ENCODE measurements around the gene NID2.

NID2 gene

GRCh38 chr14:52079239-52079959 lies 10.5 kb upstream of the NID2 start:
- no peaks in the 10 kb centered on the region for H3K9me3 ChIP-seq (replicated peaks; ENCODE audit: low read length)
- peak overlapping the region; percentile 31 for H3K4me3 ChIP-seq (ENCODE audit: low read length)
- H3K27me3 ChIP-seq (ENCODE audit: control insufficient read depth, insufficient read depth, low read length) = no peaks in the 10 kb centered on the region
- H3K36me3 ChIP-seq (ENCODE audit: insufficient read depth, low read length) = no peaks in the 10 kb centered on the region
- peaks cover 72% of the 10 kb centered on the region for H3K4me1 ChIP-seq (ENCODE audit: control insufficient read depth, insufficient read depth, low read length)
- peak overlapping the region; percentile 59 for H3K4me2 ChIP-seq (ENCODE audit: low read length)
- H3K9ac ChIP-seq (ENCODE audit: low read depth, low read length) = peak overlapping the region; percentile 71

GRCh38 chr14:52078721-52079120 lies 9.9 kb upstream of the NID2 start:
- H3K4me3 ChIP-seq (ENCODE audit: low read length) = no peak overlapping the region
- H3K27me3 ChIP-seq (ENCODE audit: control insufficient read depth, insufficient read depth, low read length) = no peaks in the 10 kb centered on the region
- H3K9ac ChIP-seq (ENCODE audit: low read depth, low read length) = peak overlapping the region; percentile 71
- H3K4me1 ChIP-seq (ENCODE audit: control insufficient read depth, insufficient read depth, low read length) = peaks cover 79% of the 10 kb centered on the region
- H3K4me2 ChIP-seq (ENCODE audit: low read length) = peak overlapping the region; percentile 59
- H3K9me3 ChIP-seq (replicated peaks; ENCODE audit: low read length) = no peaks in the 10 kb centered on the region
- no peaks in the 10 kb centered on the region for H3K36me3 ChIP-seq (ENCODE audit: insufficient read depth, low read length)

- H3K9me3 ChIP-seq (replicated peaks; ENCODE audit: low read length) = no peaks in the 10 kb centered on the region
- H3K4me3 ChIP-seq (ENCODE audit: low read length) = peak overlapping the region; percentile 10
- H3K36me3 ChIP-seq (ENCODE audit: insufficient read depth, low read length) = no peaks in the 10 kb centered on the region
- peaks cover 85% of the 10 kb centered on the region for H3K4me1 ChIP-seq (ENCODE audit: control insufficient read depth, insufficient read depth, low read length)
- no peaks in the 10 kb centered on the region for H3K27me3 ChIP-seq (ENCODE audit: control insufficient read depth, insufficient read depth, low read length)
- no peak overlapping the region for H3K4me2 ChIP-seq (ENCODE audit: low read length)
- H3K9ac ChIP-seq (ENCODE audit: low read depth, low read length) = peak overlapping the region; percentile 71
Observed at GRCh38 chr14:52078095-52078531, 9.3 kb upstream of the NID2 start.

GRCh38 chr14:52077256-52077979 lies 8.6 kb upstream of the NID2 start:
- Histone ChIP-seq H3K4me3 (ENCODE audit: low read length) (peak overlapping the region; percentile 10), H3K4me1 (ENCODE audit: control insufficient read depth, insufficient read depth, low read length) (peaks cover 92% of the 10 kb centered on the region), H3K9ac (ENCODE audit: low read depth, low read length) (peak overlapping the region; percentile 71), H3K27me3 (ENCODE audit: control insufficient read depth, insufficient read depth, low read length) (no peaks in the 10 kb centered on the region), H3K4me2 (ENCODE audit: low read length) (no peak overlapping the region), H3K36me3 (ENCODE audit: insufficient read depth, low read length) (no peaks in the 10 kb centered on the region), H3K9me3 (replicated peaks; ENCODE audit: low read length) (no peaks in the 10 kb centered on the region)

- Histone ChIP-seq H3K4me2 (ENCODE audit: low read length) (peak overlapping the region; percentile 28), H3K9me3 (replicated peaks; ENCODE audit: low read length) (no peaks in the 10 kb centered on the region), H3K4me1 (ENCODE audit: control insufficient read depth, insufficient read depth, low read length) (peaks cover 96% of the 10 kb centered on the region), H3K9ac (ENCODE audit: low read depth, low read length) (peak overlapping the region; percentile 20), H3K4me3 (ENCODE audit: low read length) (no peak overlapping the region), H3K36me3 (ENCODE audit: insufficient read depth, low read length) (no peaks in the 10 kb centered on the region), H3K27me3 (ENCODE audit: control insufficient read depth, insufficient read depth, low read length) (no peaks in the 10 kb centered on the region)
Observed at GRCh38 chr14:52076334-52076733, 7.5 kb upstream of the NID2 start.

GRCh38 chr14:52075371-52075770 lies 6.5 kb upstream of the NID2 start:
- Histone ChIP-seq H3K9ac (ENCODE audit: low read depth, low read length) (peak overlapping the region; percentile 20), H3K4me3 (ENCODE audit: low read length) (no peak overlapping the region), H3K27me3 (ENCODE audit: control insufficient read depth, insufficient read depth, low read length) (no peaks in the 10 kb centered on the region), H3K4me2 (ENCODE audit: low read length) (no peak overlapping the region), H3K36me3 (ENCODE audit: insufficient read depth, low read length) (no peaks in the 10 kb centered on the region), H3K9me3 (replicated peaks; ENCODE audit: low read length) (no peaks in the 10 kb centered on the region), H3K4me1 (ENCODE audit: control insufficient read depth, insufficient read depth, low read length) (peaks cover 95% of the 10 kb centered on the region)

- Histone ChIP-seq H3K4me3 (ENCODE audit: low read length) (no peak overlapping the region), H3K4me2 (ENCODE audit: low read length) (peak overlapping the region; percentile 48), H3K27me3 (ENCODE audit: control insufficient read depth, insufficient read depth, low read length) (no peaks in the 10 kb centered on the region), H3K9me3 (replicated peaks; ENCODE audit: low read length) (no peaks in the 10 kb centered on the region), H3K4me1 (ENCODE audit: control insufficient read depth, insufficient read depth, low read length) (peaks cover 84% of the 10 kb centered on the region), H3K9ac (ENCODE audit: low read depth, low read length) (peak overlapping the region; percentile 47), H3K36me3 (ENCODE audit: insufficient read depth, low read length) (no peaks in the 10 kb centered on the region)
Observed at GRCh38 chr14:52073251-52073650, 4.4 kb upstream of the NID2 start.

- peaks cover 81% of the 10 kb centered on the region for H3K4me1 ChIP-seq (ENCODE audit: control insufficient read depth, insufficient read depth, low read length)
- no peaks in the 10 kb centered on the region for H3K36me3 ChIP-seq (ENCODE audit: insufficient read depth, low read length)
- no peak overlapping the region for H3K4me3 ChIP-seq (ENCODE audit: low read length)
- H3K27me3 ChIP-seq (ENCODE audit: control insufficient read depth, insufficient read depth, low read length) = no peaks in the 10 kb centered on the region
- H3K4me2 ChIP-seq (ENCODE audit: low read length) = no peak overlapping the region
- peak overlapping the region; percentile 47 for H3K9ac ChIP-seq (ENCODE audit: low read depth, low read length)
- no peaks in the 10 kb centered on the region for H3K9me3 ChIP-seq (replicated peaks; ENCODE audit: low read length)
Observed at GRCh38 chr14:52072266-52072780, 3.5 kb upstream of the NID2 start.

GRCh38 chr14:52071675-52072074 lies 2.8 kb upstream of the NID2 start:
- peaks cover 77% of the 10 kb centered on the region for H3K4me1 ChIP-seq (ENCODE audit: control insufficient read depth, insufficient read depth, low read length)

GRCh38 chr14:52070051-52070431 lies 1.2 kb upstream of the NID2 start:
- peak overlapping the region; percentile 81 for H3K4me3 ChIP-seq (ENCODE audit: low read length)
- H3K36me3 ChIP-seq (ENCODE audit: insufficient read depth, low read length) = peaks cover 12% of the 10 kb centered on the region
- H3K4me1 ChIP-seq (ENCODE audit: control insufficient read depth, insufficient read depth, low read length) = peaks cover 61% of the 10 kb centered on the region
- H3K27me3 ChIP-seq (ENCODE audit: control insufficient read depth, insufficient read depth, low read length) = no peaks in the 10 kb centered on the region
- peak overlapping the region; percentile 89 for H3K9ac ChIP-seq (ENCODE audit: low read depth, low read length)
- H3K9me3 ChIP-seq (replicated peaks; ENCODE audit: low read length) = no peaks in the 10 kb centered on the region
- peak overlapping the region; percentile 85 for H3K4me2 ChIP-seq (ENCODE audit: low read length)

More at GRCh38 chr14:52071675-52072074, 2.8 kb upstream of the NID2 start:
- Histone ChIP-seq H3K36me3 (ENCODE audit: insufficient read depth, low read length) (peaks cover 5% of the 10 kb centered on the region), H3K4me2 (ENCODE audit: low read length) (no peak overlapping the region), H3K9me3 (replicated peaks; ENCODE audit: low read length) (no peaks in the 10 kb centered on the region), H3K4me3 (ENCODE audit: low read length) (no peak overlapping the region), H3K27me3 (ENCODE audit: control insufficient read depth, insufficient read depth, low read length) (no peaks in the 10 kb centered on the region), H3K9ac (ENCODE audit: low read depth, low read length) (peak overlapping the region; percentile 47)

- no peaks in the 10 kb centered on the region for H3K9me3 ChIP-seq (replicated peaks; ENCODE audit: low read length)
- peak overlapping the region; percentile 89 for H3K9ac ChIP-seq (ENCODE audit: low read depth, low read length)
- no peaks in the 10 kb centered on the region for H3K27me3 ChIP-seq (ENCODE audit: control insufficient read depth, insufficient read depth, low read length)
- H3K4me2 ChIP-seq (ENCODE audit: low read length) = peak overlapping the region; percentile 85
- peaks cover 58% of the 10 kb centered on the region for H3K4me1 ChIP-seq (ENCODE audit: control insufficient read depth, insufficient read depth, low read length)
- peak overlapping the region; percentile 81 for H3K4me3 ChIP-seq (ENCODE audit: low read length)
- peaks cover 12% of the 10 kb centered on the region for H3K36me3 ChIP-seq (ENCODE audit: insufficient read depth, low read length)
Observed at GRCh38 chr14:52069307-52070050, 620 bp upstream of the NID2 start.
